Esophagus muscularis mucosa (tissue), 3 donors: ENCODE results near the gene CDH6.

Experiments used
- CTCF ChIP-seq, 3 experiments: fragments of 200-600 bp in 2 of 3; fragments of 450-650 bp in 1 of 3; sonication (generic) in 2 of 3; IDR thresholded peaks; one replicate each; pipeline ENCODE4 v1.5.1; 2017 to 2019; ENCODE audit warnings: antibody characterized with exemption in 3 of 3, mild to moderate bottlenecking in 2 of 3, moderate library complexity in 1 of 3
- POLR2A ChIP-seq: fragments of 450-650 bp; IDR thresholded peaks from one replicate; pipeline ENCODE4 v1.6.1; 2017; ENCODE audit warnings: antibody characterized with exemption, moderate library complexity, mild to moderate bottlenecking, low read depth
- POLR2AphosphoS5 ChIP-seq, 2 donors: sonication (generic); formaldehyde crosslinking; IDR thresholded peaks; one replicate each; pipeline ENCODE4 v1.6.1; 2017; ENCODE audit warnings: antibody characterized with exemption in 2 of 2

- TF ChIP-seq POLR2A: no peak
- peak in 1 of 2 donors; percentile 49 for TF ChIP-seq POLR2AphosphoS5 (IDR thresholded peaks at IDR 0.05)
- no peak for TF ChIP-seq CTCF (IDR thresholded peaks at IDR 0.05)
Observed at GRCh38 chr5:31193591-31194467, at the start of gene CDH6.
